Gastroesophageal sphincter (tissue), 3 donors: ENCODE data around the gene DCTN5.

ENCODE experiments used
- CTCF ChIP-seq, 4 experiments: fragments of 200-600 bp in 2 of 4; fragments of 450-650 bp in 2 of 4; sonication (generic) in 1 of 4; IDR thresholded peaks; one replicate each; pipeline ENCODE4 v1.5.1; 2017 to 2019; ENCODE audit warnings: antibody characterized with exemption in 4 of 4, mild to moderate bottlenecking in 2 of 4, moderate library complexity in 2 of 4
- EP300 ChIP-seq: sonication (generic); formaldehyde crosslinking; IDR thresholded peaks from one replicate; pipeline ENCODE4 v1.6.1; 2017; ENCODE audit warnings: antibody characterized with exemption, mild to moderate bottlenecking
- POLR2A ChIP-seq, 2 donors: fragments of 450-650 bp; IDR thresholded peaks; one replicate each; pipeline ENCODE4 v1.6.1; 2017; ENCODE audit warnings: antibody characterized with exemption in 2 of 2, mild to moderate bottlenecking in 2 of 2, moderate library complexity in 1 of 2
- POLR2AphosphoS5 ChIP-seq: sonication (generic); formaldehyde crosslinking; IDR thresholded peaks from one replicate; pipeline ENCODE4 v1.6.1; 2017; ENCODE audit warnings: antibody characterized with exemption

GRCh38 chr16:23683487-23683886 lies 42.2 kb downstream of the DCTN5 start:
- no peak for TF ChIP-seq CTCF (IDR thresholded peaks at IDR 0.05)
- TF ChIP-seq POLR2A (IDR thresholded peaks at IDR 0.05): no peak
- TF ChIP-seq POLR2AphosphoS5: no peak
- TF ChIP-seq EP300: no peak
